HL-60/S4 (cell line): Measurements from ENCODE around the gene MIEN1.
"Not testable (repeated sequence)": the region's sequence is repeated elsewhere in the genome, so short reads cannot be mapped to it uniquely, and the experiment has no call there.

Experiments used
- in situ Hi-C: fragments of 300-500 bp; cut with MboI; formaldehyde crosslinking; loops from 2 replicates; pipeline ENCODE4 v1.14.3; 2022; ENCODE audit warnings: low sequenced_read_pairs

The MIEN1 gene

DNA sequence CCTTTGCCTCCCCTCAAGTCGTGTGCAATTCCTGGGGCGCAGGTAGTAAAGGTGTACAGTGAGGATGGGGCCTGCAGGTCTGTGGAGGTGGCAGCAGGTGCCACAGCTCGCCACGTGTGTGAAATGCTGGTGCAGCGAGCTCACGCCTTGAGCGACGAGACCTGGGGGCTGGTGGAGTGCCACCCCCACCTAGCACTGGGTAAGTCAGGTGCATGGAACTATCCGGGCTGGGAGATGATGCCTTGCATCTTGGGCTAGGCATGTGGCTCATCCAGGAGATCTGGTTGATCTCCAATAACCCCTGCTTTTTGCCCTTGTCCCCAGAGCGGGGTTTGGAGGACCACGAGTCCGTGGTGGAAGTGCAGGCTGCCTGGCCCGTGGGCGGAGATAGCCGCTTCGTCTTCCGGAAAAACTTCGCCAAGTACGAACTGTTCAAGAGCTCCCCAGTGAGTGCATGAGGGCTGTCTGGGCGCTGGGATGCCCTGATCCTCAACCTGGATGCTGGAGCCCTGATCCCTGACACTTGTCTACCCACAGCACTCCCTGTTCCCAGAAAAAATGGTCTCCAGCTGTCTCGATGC lies 12.6 kb upstream of the MIEN1 start:
- in situ Hi-C loops, result loop anchor here (10.0 kb wide), 1 partner anchor 58 kb away; the partner anchor contains the start of gene PGAP3

DNA sequence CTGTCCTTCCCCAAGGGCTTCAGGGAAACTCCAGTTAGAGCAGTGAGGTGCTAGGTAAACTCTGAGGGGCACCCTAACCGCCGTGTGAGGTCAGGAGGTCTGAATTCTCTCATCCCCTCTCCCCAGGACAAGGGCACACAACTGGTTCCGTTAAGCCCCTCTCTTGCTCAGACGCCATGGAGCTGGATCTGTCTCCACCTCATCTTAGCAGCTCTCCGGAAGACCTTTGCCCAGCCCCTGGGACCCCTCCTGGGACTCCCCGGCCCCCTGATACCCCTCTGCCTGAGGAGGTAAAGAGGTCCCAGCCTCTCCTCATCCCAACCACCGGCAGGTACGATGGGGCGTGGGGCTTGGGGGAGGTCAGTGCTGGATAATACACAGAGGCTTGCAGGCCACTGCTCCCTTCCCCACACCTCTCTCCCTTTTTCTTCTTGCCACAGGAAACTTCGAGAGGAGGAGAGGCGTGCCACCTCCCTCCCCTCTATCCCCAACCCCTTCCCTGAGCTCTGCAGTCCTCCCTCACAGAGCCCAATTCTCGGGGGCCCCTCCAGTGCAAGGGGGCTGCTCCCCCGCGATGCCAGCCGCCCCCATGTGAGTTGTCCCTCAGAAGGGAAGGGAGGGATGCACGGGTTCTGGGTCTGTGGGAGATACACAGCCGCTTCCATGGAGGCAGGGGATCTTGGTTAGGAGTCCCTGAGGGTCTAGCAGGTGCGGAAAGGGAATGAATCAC lies 12.0 kb upstream of the MIEN1 start:
- in situ Hi-C loops, result loop anchor here (10.0 kb wide), 1 partner anchor 57 kb away; the partner anchor contains the start of gene PGAP3

DNA sequence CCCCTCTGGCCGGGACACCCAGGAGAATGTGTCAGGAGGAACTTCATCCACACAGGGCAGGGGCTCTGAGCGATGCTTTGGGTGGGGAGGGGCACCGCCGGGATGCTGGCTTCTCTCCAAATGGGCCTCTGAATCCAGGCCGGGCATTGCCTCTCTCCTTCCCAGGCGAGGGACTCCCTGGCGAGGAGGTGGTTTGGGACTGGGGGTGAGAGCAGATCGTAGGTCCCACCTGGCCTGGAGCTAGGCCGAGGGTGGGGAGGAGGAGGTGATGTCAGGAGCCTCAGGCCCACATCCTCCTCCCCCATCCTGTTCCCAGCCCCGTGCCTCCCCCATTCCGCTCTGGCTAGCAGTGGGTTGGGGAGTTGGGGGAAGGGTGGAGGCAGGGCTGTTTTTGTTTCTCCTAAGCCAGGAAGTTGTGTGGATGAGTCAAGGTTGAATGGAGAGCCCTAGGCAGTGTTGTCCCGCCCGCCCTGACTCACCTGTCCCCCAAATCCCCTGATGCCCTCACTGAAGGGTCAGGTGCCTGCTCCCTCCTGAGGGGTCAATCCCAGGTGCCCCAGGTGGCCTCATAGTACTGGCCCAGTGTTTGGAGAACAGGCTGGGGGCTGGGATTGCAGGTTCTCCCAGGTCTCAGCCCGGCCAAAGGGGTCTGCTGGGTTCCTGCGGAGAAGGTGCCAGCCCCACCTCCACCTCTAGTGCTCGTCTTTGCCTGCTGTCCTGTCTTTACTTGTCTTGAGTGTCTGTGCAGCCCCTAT lies 10.2 kb upstream of the MIEN1 start:
- in situ Hi-C loops, result loop anchor here (10.0 kb wide), 1 partner anchor 56 kb away; the partner anchor contains the start of gene PGAP3

DNA sequence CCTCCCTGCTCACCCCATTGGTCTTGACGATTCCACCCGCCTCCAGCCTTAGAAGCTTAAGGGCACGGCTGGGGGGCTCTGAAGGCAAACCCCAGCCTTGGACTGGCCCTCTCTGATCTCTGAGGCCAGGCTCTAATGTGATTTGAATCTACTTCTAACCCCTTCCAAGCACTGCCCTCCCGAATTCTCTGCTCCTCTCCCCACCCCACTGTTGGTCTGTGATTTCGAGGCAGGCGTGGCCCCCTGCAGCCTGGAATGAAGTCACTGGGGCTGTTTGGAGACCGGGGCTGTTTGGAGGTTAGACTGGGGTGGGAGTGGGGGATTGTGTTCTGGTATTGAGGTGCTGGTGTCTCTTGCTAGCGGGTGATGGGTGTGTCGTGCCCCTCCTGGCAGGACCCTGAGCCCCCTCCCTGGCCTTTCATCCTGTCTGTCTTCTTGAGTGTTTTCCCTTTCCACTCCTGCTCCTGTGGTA lies 9.6 kb upstream of the MIEN1 start:
- in situ Hi-C loops, result loop anchor here (10.0 kb wide), 1 partner anchor 55 kb away; the partner anchor contains the start of gene PGAP3

DNA sequence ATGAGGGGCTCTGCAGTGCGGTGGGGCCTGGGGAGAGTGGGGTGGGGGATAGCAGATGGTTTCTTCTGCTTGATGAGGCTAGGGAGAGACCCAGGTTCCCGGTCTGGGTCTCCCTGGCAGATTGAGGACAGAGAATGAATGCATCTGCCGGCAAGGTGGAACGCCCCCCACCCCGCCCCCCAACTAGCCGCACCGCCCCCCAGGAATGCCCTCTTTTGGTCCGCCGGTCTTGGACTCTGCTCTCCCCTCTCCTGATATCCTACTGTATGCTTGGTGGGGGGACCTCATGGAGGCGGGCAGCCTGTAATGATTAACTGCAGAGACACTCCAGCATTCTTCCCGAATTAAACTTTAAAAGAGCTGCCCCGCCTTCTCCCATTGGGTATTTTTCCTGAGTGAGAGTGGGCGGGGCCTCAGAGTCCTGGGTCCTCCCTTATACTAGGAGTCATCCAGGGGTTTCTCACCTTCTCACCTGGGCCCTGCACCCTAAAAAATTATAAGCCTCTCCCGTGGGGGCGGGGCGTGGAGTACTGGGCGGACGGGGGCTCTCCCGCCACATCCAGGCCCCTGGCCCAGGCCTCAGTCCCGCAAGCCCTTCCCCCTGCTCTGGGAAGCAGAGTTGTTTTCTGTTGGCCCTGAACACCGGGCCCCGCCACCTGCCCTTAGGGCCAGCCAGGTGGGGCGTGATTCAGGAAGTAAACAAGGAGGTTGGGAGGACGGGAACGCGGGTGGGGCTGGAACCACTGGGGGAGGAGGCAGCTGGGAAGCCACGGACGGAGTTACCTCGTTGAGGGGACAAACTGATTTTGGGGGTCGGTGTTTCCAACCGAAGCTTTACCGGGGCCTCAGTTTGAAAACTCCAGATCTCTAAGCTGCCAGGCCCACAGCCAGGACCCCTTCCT lies 8.9 kb upstream of the MIEN1 start:
- in situ Hi-C loops, result no loop called here

DNA sequence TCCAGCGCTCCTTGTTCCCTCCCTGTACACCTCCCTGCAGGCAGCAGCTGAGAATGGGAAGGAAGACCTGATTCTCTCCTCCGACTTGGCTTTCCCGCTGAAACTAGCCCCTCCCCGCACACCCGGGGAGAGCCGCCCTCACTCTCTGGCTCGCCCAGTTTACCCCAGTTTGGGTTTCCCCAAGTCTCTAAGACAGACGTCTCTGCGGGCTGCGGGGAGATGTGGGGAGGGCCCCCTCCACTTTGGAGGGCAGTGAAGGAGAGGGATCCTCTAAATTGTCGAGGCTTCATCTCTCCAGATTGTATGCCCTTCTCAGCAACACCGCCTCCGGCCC lies 8.2 kb upstream of the MIEN1 start:
- in situ Hi-C loops, result no loop called here

DNA sequence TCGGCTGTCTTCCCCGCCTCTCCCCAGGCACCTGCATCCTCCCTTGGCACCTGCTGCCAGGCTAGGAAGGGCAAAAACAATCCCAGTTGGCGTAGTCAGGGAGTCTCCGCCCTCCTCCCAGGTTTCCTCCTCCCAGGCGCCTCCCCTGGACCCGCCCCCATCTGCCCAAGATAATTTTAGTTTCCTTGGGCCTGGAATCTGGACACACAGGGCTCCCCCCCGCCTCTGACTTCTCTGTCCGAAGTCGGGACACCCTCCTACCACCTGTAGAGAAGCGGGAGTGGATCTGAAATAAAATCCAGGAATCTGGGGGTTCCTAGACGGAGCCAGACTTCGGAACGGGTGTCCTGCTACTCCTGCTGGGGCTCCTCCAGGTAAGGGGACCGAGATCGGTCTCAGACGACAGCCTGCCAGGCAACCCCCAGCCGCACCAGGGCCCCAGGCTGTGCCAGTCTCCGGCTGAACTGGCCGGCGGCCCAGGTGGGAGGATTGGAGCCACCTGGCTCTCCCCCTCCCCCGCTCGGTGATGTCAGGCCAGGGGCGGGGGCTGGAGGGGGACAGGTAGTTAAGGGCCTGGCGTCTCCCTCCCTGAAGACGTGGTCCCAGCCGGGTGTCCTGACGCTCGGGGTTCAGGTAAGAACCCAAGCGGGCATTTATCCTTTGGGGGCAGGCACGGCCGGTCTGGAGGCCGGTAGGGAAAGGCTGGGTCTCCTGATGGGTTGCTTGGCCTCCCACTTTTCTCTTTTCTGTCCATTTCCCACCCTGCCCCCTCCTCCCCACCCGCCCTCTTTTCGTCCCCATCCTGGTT lies 7.6 kb upstream of the MIEN1 start, which contains the start of gene GRB7:
Gene GRB7 (plus strand): TSS at position 179 of the 808 bp plus-strand sequence. CDS start 4,364 bp downstream, outside the sequence.
- in situ Hi-C loops, result no loop called here

DNA sequence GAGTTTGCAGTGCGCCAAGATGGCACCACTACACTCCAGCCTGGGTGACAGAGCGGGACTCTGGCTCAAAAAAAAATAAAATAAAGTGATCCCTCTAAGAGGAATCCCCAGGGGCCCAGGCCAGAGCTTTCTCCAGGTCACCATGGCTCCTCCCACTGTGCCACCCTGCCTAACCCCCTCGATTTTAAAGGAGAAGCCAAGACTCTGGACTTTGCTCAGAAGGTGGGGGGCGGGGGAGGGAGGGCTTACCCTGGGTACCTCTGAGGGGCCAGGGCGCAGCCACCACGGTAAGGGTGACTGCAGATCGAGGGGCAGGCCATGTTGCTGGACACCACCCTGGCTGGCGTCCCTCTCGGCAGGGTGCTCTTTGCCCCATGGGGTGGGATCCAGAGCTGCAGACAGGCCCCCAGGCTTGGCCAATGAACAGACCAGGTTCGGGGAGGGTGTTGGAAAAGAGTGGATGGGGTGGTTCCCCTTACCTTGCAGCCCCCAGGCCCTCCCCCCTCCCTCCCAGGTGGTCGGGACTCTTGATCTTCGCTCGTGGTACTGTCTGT lies 7.0 kb upstream of the MIEN1 start:
- in situ Hi-C loops, result no loop called here

DNA sequence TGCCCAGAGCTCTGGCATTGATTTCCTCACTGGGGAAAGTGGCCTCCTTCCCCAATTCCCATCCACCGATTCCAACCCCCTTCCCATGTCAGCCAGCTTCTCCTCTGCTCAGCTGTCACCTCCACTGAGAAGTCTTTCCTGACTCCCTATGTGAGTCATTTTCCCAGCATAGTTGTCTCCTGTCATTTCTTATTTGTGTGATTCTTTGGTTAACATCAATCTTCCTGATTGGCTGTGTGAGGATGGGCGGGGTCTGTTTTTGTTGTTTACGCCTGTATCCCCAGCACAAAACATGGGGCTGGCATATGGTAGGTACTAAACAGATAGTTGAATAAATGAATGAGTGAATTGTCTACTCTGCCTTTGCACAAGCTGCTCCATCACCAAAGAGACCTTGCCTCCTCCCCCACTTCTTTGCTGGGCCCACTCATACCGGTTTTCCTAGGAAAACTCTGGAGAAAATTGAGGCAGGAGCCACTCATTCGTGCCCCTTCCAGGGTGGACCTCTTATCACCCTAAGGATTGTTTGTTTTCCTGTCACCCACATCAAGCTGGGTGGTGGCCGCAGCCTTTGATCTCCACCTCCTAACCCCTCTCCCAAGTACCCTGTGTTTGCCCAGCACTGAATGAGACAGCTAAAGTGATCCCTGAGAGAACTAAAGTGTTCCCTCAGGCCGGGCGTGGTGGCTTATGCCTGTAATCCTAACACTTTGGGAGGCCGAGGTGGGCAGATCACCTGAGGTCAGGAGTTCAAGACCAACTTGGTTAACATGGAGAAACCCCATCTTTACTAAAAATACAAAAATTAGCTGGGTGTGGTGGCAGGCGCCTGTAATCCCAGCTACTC lies 6.2 kb upstream of the MIEN1 start:
- in situ Hi-C loops, result no loop called here

DNA sequence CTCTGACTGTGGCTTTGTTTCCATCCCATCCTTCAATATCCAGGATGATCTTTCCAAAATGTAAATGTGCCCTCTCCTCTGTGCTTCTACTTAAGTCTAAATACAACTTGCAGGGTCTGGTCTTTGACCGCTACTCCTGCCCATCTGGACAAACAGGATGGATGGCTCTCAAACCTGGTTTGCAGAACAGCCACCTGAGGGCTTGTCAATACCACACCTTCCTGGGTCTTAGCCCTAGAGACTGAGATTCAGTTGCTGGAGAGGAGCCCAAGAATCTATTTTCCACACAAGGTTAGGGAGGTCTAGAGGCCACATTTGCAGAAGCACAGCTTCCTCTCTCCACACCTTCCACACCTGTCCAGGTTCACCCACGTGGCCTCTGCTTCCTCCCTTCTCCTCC lies 5.5 kb upstream of the MIEN1 start:
- in situ Hi-C loops, result no loop called here

DNA sequence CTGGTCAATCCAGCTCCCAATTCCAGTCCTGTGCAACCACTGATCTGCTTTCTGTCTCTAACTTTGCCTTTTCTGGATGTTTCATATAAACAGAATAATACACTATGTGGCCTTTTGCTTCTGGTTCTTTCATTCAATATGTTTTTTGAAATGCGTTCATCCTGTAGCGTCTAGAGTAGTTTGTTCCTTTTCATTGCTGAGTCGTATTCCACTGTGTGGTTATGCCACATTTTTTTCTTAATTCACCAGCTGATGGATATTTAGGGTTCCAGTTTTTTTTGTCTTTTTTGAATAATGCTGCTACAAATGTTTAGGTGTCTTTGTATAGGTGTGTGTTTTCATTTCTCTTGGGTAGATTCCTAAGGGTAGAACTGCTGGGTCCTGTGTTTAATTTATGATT lies 2.3 kb upstream of the MIEN1 start:
- in situ Hi-C loops, result no loop called here

DNA sequence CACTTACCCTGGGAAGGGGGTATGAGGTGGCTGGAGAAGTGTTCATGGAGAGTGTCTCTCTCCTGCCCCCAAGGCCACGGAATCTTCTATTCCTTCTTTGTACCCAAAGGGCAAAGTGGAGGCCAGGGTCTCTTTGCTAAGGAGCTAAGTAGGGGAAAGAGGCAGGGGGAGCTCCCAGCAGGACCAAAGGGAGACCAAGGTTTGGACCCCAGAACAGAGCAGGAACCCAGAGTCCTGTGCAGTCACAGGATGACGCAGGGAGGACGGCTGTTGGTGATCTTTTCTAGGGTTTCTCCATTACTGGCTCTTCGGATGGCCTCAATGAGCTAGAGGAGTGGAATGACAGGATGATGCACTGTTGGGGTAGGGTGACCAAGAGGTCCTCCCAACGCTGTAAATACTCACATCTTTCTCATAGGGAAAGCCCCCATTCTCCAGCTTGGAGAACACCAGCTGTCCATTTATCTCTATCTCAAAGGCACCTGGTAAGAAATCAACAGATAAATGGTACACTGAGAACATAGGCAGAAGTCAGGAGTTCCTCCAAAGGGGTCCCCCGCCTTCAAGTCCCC lies 966 bp downstream of the MIEN1 start:
- in situ Hi-C loops, result no loop called here

DNA sequence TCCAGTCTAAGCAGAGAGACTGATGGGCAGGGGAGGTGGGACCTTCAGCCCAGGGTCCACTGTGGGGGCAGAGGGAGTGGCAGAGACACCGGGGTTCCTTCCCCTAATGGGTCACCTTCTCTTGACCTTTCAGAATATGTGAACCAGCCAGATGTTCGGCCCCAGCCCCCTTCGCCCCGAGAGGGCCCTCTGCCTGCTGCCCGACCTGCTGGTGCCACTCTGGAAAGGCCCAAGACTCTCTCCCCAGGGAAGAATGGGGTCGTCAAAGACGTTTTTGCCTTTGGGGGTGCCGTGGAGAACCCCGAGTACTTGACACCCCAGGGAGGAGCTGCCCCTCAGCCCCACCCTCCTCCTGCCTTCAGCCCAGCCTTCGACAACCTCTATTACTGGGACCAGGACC lies 2.8 kb downstream of the MIEN1 start:
- in situ Hi-C loops, result no loop called here

DNA sequence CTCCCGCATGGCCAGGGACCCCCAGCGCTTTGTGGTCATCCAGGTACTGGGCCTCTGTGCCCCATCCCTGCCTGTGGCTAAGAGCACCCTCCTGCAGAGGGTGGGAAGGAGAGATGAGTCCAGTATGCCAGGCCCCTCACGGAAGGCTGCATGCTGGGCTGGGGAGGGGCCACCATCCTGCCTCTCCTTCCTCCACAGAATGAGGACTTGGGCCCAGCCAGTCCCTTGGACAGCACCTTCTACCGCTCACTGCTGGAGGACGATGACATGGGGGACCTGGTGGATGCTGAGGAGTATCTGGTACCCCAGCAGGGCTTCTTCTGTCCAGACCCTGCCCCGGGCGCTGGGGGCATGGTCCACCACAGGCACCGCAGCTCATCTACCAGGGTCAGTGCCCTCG lies 3.7 kb downstream of the MIEN1 start:
- in situ Hi-C loops, result no loop called here

DNA sequence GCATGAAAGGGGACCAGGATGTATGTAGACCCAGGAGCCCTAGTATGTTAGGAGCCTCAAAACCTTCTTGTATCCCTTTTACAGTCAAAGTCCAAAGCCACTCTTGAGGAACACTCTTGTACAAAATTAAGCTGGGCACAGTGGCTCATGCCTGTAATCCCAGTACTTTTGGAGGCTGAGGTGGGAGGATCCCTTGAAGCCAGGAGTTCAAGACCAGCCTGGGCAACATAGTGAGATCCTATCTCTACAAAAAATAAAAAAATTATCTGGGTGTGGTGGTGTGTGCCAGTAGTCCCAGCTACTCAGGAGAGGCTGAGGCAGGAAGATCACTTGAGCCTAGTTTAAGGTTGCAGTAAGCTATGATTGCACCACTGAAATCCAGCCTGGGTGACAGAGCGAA lies 4.4 kb downstream of the MIEN1 start:
- in situ Hi-C loops, result not testable (repeated sequence)

DNA sequence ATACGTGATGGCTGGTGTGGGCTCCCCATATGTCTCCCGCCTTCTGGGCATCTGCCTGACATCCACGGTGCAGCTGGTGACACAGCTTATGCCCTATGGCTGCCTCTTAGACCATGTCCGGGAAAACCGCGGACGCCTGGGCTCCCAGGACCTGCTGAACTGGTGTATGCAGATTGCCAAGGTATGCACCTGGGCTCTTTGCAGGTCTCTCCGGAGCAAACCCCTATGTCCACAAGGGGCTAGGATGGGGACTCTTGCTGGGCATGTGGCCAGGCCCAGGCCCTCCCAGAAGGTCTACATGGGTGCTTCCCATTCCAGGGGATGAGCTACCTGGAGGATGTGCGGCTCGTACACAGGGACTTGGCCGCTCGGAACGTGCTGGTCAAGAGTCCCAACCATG lies 5.6 kb downstream of the MIEN1 start:
- in situ Hi-C loops, result no loop called here

DNA sequence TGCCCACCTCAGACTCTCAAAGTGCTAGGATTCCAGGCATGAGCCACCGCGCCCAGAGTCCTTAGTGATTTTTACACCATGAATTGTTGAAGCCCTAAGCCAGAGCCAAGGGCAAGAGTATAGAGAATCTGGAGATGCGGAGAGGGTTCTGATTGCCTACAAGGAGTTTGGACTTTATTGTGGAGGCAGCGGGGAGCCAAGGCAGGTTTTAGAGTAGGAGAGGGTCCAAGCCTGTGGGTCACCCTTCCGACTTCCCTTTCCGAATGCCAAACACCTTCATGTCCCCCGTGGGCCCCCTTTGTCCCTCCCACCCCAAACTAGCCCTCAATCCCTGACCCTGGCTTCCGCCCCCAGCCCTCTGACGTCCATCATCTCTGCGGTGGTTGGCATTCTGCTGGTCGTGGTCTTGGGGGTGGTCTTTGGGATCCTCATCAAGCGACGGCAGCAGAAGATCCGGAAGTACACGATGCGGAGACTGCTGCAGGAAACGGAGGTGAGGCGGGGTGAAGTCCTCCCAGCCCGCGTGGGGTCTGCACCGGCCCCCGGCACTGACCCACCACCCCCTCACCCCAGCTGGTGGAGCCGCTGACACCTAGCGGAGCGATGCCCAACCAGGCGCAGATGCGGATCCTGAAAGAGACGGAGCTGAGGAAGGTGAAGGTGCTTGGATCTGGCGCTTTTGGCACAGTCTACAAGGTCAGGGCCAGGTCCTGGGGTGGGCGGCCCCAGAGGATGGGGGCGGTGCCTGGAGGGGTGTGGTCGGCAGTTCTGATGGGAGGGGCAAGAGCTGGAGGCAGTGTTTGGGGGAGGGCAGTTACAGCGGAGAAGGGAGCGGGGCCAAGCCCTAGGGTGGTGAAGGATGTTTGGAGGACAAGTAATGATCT lies 7.1 kb downstream of the MIEN1 start:
- in situ Hi-C loops, result no loop called here
